GM19452 (cell line): ENCODE data around the gene ZNF646.

Source experiments
- ATAC-seq: cut with Tn5 transposase; IDR thresholded peaks from one replicate; pipeline ENCODE4 v1.9.1; 2021; ENCODE audit not compliant: unreplicated experiment

ZNF646 gene

GRCh38 chr16:31108035-31108793 is 34.0 kb downstream of the ZNF646 start, which contains the start of gene BCKDK:
TSS of gene BCKDK (plus strand) at chr16:31108386. CDS start at chr16:31109224, 838 bp downstream.
- peak; percentile 83 for ATAC-seq

- ATAC-seq, result no peak
Measured at GRCh38 chr16:31108794-31109558, 34.8 kb downstream of the ZNF646 start.

- ATAC-seq, result no peak
Measured at GRCh38 chr16:31109622-31110021, 35.4 kb downstream of the ZNF646 start.

GRCh38 chr16:31110106-31111034 is 36.1 kb downstream of the ZNF646 start:
- ATAC-seq, result no peak

GRCh38 chr16:31111881-31112466 is 37.8 kb downstream of the ZNF646 start:
- ATAC-seq, result no peak

- no peak for ATAC-seq
Measured at GRCh38 chr16:31112711-31113110, 38.5 kb downstream of the ZNF646 start.

- no peak for ATAC-seq
Measured at GRCh38 chr16:31113121-31114120, 39.2 kb downstream of the ZNF646 start.

- ATAC-seq, result no peak
Measured at GRCh38 chr16:31114468-31114867, 40.2 kb downstream of the ZNF646 start.

GRCh38 chr16:31117384-31118222 is 43.4 kb downstream of the ZNF646 start, which contains the start of gene KAT8:
TSS of gene KAT8 (plus strand) at chr16:31117664. CDS start at chr16:31117682, 18 bp downstream.
- peak; percentile 85 for ATAC-seq

GRCh38 chr16:31118223-31119155 is 44.3 kb downstream of the ZNF646 start:
- no peak for ATAC-seq

GRCh38 chr16:31120129-31120528 is 45.9 kb downstream of the ZNF646 start:
- no peak for ATAC-seq

- ATAC-seq, result no peak
Measured at GRCh38 chr16:31125844-31126243, 51.6 kb downstream of the ZNF646 start.

GRCh38 chr16:31127182-31127581 is 53.0 kb downstream of the ZNF646 start:
- no peak for ATAC-seq

GRCh38 chr16:31128711-31129567 is 54.7 kb downstream of the ZNF646 start:
- ATAC-seq, result no peak

- no peak for ATAC-seq
Measured at GRCh38 chr16:31129568-31130335, 55.5 kb downstream of the ZNF646 start.
